Adipocyte (in vitro differentiated cells): ENCODE data around the gene HCLS1.
"Not testable (repeated sequence)": the region's sequence is repeated elsewhere in the genome, so short reads cannot be mapped to it uniquely, and the experiment has no call there.

ENCODE experiments used
- DNase-seq: peaks from one replicate; pipeline ENCODE4 v3.0.0-alpha.2; 2015; ENCODE audit warnings: low read depth
- H3K27me3 ChIP-seq: replicated peaks from 2 replicates; pipeline ENCODE4 v1.7.0; 2013; ENCODE audit warnings: mild to moderate bottlenecking, low read length, moderate library complexity; ENCODE audit not compliant: control insufficient read depth, insufficient read depth
- H3K36me3 ChIP-seq: 2 replicates; pipeline ENCODE4 v1.7.0; 2013; ENCODE audit warnings: low read length, mild to moderate bottlenecking, moderate library complexity; ENCODE audit not compliant: control insufficient read depth, insufficient read depth, severe bottlenecking
- H3K4me1 ChIP-seq: 2 replicates; pipeline ENCODE4 v1.7.0; 2013; ENCODE audit warnings: mild to moderate bottlenecking, low read length, moderate library complexity; ENCODE audit not compliant: control insufficient read depth, insufficient read depth
- H3K4me3 ChIP-seq: 2 replicates; pipeline ENCODE4 v1.7.0; 2013; ENCODE audit warnings: mild to moderate bottlenecking, low read length, moderate library complexity
- H3K9ac ChIP-seq: 2 replicates; pipeline ENCODE4 v1.7.0; 2013; ENCODE audit warnings: mild to moderate bottlenecking, low read length, moderate library complexity
- H3K9me3 ChIP-seq: 2 replicates; pipeline ENCODE4 v1.7.0; 2013; ENCODE audit warnings: mild to moderate bottlenecking, low read length, moderate library complexity; ENCODE audit not compliant: control insufficient read depth

The HCLS1 gene

GRCh38 chr3:121688747-121689146, 28.0 kb upstream of the HCLS1 start:
- H3K9me3 ChIP-seq, H3K27me3 ChIP-seq, H3K9ac ChIP-seq, H3K4me3 ChIP-seq, DNase-seq, H3K4me1 ChIP-seq: not testable (repeated sequence)
- peaks cover 64% of the 10 kb centered on the region for H3K36me3 ChIP-seq

GRCh38 chr3:121681792-121682191, 21.1 kb upstream of the HCLS1 start:
- peaks cover 8% of the 10 kb centered on the region for H3K9me3 ChIP-seq
- H3K36me3 ChIP-seq, result peaks cover 80% of the 10 kb centered on the region
- H3K27me3 ChIP-seq, result no peaks in the 10 kb centered on the region
- no peak overlapping the region for H3K9ac ChIP-seq
- no peak overlapping the region for H3K4me3 ChIP-seq
- no peak for DNase-seq
- H3K4me1 ChIP-seq, result peaks cover 3% of the 10 kb centered on the region

- Histone ChIP-seq H3K27me3 (no peaks in the 10 kb centered on the region), H3K4me1 (peaks cover 3% of the 10 kb centered on the region), H3K9ac (no peak overlapping the region), H3K36me3 (peaks cover 92% of the 10 kb centered on the region), H3K9me3 (no peaks in the 10 kb centered on the region), H3K4me3 (no peak overlapping the region)
- no peak for DNase-seq
Observed at GRCh38 chr3:121677141-121677540, 16.4 kb upstream of the HCLS1 start.

GRCh38 chr3:121670676-121671075, 10.0 kb upstream of the HCLS1 start:
- Histone ChIP-seq H3K36me3 (peaks cover 93% of the 10 kb centered on the region), H3K4me3 (no peak overlapping the region), H3K9ac (no peak overlapping the region)

GRCh38 chr3:121667333-121667732, 6.6 kb upstream of the HCLS1 start:
- Histone ChIP-seq H3K4me3 (no peak overlapping the region), H3K36me3 (peaks cover 94% of the 10 kb centered on the region), H3K27me3 (no peaks in the 10 kb centered on the region), H3K4me1 (peaks cover 9% of the 10 kb centered on the region), H3K9ac (no peak overlapping the region), H3K9me3 (no peaks in the 10 kb centered on the region)
- no peak for DNase-seq

More at GRCh38 chr3:121670676-121671075, 10.0 kb upstream of the HCLS1 start:
- no peaks in the 10 kb centered on the region for H3K4me1 ChIP-seq
- DNase-seq, result no peak
- H3K27me3 ChIP-seq, result no peaks in the 10 kb centered on the region
- H3K9me3 ChIP-seq, result no peaks in the 10 kb centered on the region

- peaks cover 9% of the 10 kb centered on the region for H3K4me1 ChIP-seq
- no peak for DNase-seq
- no peak overlapping the region for H3K9ac ChIP-seq
- no peaks in the 10 kb centered on the region for H3K9me3 ChIP-seq
- peaks cover 91% of the 10 kb centered on the region for H3K36me3 ChIP-seq
- H3K4me3 ChIP-seq, result no peak overlapping the region
- no peaks in the 10 kb centered on the region for H3K27me3 ChIP-seq
Observed at GRCh38 chr3:121665488-121665887, 4.8 kb upstream of the HCLS1 start.

GRCh38 chr3:121663171-121663847, 2.6 kb upstream of the HCLS1 start:
- Histone ChIP-seq H3K9ac (no peak overlapping the region), H3K9me3 (no peaks in the 10 kb centered on the region), H3K4me3 (no peak overlapping the region), H3K27me3 (no peaks in the 10 kb centered on the region), H3K36me3 (peaks cover 71% of the 10 kb centered on the region), H3K4me1 (peaks cover 9% of the 10 kb centered on the region)
- no peak for DNase-seq

GRCh38 chr3:121662742-121663141, 2.0 kb upstream of the HCLS1 start:
- H3K9me3 ChIP-seq, result no peaks in the 10 kb centered on the region
- H3K27me3 ChIP-seq, result no peaks in the 10 kb centered on the region
- H3K4me1 ChIP-seq, result peaks cover 9% of the 10 kb centered on the region
- DNase-seq, result no peak
- no peak overlapping the region for H3K9ac ChIP-seq
- no peak overlapping the region for H3K4me3 ChIP-seq
- H3K36me3 ChIP-seq, result peaks cover 66% of the 10 kb centered on the region

- no peaks in the 10 kb centered on the region for H3K9me3 ChIP-seq
- H3K9ac ChIP-seq, result no peak overlapping the region
- H3K36me3 ChIP-seq, result peaks cover 52% of the 10 kb centered on the region
- H3K4me1 ChIP-seq, result peaks cover 9% of the 10 kb centered on the region
- no peaks in the 10 kb centered on the region for H3K27me3 ChIP-seq
- no peak for DNase-seq
- H3K4me3 ChIP-seq, result no peak overlapping the region
Observed at GRCh38 chr3:121661376-121661775, 673 bp upstream of the HCLS1 start.

GRCh38 chr3:121659586-121659985, 1.1 kb downstream of the HCLS1 start:
- DNase-seq, result no peak
- Histone ChIP-seq H3K9ac (no peak overlapping the region), H3K4me3 (no peak overlapping the region), H3K36me3 (peaks cover 35% of the 10 kb centered on the region), H3K9me3 (no peaks in the 10 kb centered on the region), H3K4me1 (peaks cover 9% of the 10 kb centered on the region), H3K27me3 (no peaks in the 10 kb centered on the region)

- peaks cover 8% of the 10 kb centered on the region for H3K4me1 ChIP-seq
- no peak overlapping the region for H3K9ac ChIP-seq
- no peak for DNase-seq
- H3K27me3 ChIP-seq, result no peaks in the 10 kb centered on the region
- H3K4me3 ChIP-seq, result no peak overlapping the region
- peaks cover 27% of the 10 kb centered on the region for H3K36me3 ChIP-seq
- H3K9me3 ChIP-seq, result no peaks in the 10 kb centered on the region
Observed at GRCh38 chr3:121658716-121659435, 1.8 kb downstream of the HCLS1 start.
